GM19438 (cell line): Measurements from ENCODE around the gene CAMK2G.
"Not testable (repeated sequence)": the region's sequence is repeated elsewhere in the genome, so short reads cannot be mapped to it uniquely, and the experiment has no call there.

ENCODE experiments used
- ATAC-seq: cut with Tn5 transposase; IDR thresholded peaks from one replicate; pipeline ENCODE4 v1.9.1; 2021; ENCODE audit warnings: low read depth; ENCODE audit not compliant: unreplicated experiment

CAMK2G gene

DNA sequence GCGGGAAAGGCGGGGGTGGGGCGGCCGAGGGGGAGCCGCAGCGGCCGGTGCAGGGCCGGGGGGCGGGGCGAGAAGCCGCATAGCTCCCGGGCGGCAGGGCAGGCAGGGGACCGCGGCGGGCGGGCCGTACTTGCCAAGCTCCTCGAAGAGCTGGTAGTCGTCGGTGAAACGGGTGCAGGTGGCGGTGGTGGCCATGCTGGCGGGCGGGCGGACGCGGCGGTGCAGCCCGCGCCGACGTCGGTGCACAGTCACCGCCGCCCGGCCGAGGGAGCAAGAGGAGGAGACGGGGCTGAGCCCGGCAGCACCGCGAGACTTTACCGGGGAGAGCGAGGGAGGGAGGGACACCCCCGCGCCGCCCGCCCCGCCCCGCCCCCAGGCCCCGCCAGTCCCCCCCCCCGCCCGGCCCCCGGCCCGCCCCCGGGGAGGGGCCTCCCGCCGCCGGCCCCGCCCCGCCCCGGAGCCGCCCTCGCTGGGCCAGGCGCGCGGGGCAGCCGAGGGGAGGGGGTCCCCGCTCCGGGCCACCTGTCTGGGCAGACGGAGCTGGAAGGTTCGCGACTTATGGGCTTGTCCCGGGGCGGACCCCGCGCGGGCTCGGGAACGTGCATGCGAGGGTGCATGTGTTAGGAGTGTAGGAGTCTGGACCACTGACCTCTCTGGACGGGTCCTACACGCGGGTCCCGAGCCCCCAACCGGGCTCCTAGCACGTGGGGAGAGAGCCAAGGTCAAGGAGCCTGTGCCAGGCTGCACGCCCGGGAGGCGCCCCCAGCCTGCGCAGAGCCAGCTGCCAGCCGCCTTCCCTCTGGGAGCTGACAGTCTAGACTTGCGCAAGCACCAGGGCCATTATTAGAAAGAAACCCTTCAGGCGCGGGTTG lies at the start of gene CAMK2G:
Gene CAMK2G (minus strand): TSS at position 289 of the 872 bp plus-strand sequence. CDS start 94 bp downstream, at position 195.
- peak; percentile 78 for ATAC-seq

DNA sequence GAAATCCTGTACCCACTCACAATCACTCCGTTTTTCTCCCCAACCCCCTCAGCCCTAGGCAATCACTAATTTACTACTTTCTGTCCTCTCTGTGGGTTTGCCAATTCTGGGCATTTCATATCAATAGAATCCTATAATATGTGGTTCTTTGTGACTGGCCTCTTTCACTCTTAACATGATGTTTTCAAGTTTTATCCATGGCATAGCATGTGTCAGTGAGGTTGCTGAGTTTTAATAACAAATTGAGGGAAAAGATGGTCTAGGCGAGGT lies 48.4 kb upstream of the CAMK2G start:
- no peak for ATAC-seq

DNA sequence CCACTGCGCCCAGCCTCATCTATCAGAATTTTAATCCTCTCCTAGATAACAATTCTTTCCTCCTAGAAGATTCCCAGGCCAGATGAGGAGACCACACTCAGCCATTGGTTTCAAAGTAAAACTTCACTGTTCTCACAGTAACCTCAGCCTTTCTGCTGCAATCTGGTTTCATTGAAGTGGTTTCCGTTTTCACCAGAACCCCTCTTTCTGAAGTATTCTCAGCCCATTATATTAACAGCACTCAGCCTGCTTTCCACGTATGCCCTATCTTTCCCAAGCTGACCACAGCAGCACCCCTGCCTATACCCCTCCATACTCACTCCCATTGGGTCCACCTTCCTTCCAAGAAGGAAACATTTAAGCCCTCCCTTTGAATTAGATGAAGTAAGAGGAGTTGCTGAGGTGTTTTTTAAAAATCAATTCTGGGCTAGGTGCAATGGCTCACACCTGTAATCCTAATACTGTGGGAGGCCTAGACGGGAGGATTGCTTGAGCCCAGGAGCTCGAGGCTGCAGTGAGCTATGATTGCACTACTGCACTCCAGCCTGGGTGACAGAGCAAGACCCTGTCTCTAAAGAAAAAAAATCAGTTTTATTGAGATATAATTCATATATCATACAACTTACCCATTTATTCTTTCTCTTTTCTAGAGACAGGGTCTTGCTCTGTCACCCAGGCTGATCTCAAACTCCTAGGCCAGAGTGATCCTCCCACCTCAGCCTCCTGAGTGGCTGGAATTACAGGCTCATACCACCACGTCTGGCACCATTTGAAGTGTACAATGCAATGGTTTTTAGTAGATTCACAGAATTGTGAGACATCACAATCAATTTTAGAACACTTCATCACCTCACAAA lies 47.9 kb upstream of the CAMK2G start:
- ATAC-seq, result no peak

- ATAC-seq, result peak; percentile 60
These were observed 45.7 kb upstream of the CAMK2G start for GRCh38 chr10:73920089-73920488.

DNA sequence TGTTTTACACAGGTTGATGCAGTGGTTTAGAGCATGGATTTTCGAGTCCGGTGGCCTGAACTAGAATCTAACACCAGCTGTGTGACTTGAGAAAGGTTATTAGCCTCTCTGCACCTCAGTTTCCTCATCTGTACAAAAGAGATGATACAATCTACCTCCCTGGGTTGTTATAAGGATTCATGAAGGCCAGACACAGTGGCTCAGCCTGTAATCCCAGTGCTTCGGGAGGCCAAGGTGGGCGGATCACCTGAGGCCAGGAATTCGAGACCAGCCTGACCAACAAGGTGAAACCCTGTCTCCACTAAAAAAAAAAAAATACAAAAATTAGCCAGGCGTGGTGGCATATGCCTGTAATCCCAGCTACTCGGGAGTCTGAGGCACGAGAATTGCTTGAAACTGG lies 45.1 kb upstream of the CAMK2G start:
- ATAC-seq, result not testable (repeated sequence)

DNA sequence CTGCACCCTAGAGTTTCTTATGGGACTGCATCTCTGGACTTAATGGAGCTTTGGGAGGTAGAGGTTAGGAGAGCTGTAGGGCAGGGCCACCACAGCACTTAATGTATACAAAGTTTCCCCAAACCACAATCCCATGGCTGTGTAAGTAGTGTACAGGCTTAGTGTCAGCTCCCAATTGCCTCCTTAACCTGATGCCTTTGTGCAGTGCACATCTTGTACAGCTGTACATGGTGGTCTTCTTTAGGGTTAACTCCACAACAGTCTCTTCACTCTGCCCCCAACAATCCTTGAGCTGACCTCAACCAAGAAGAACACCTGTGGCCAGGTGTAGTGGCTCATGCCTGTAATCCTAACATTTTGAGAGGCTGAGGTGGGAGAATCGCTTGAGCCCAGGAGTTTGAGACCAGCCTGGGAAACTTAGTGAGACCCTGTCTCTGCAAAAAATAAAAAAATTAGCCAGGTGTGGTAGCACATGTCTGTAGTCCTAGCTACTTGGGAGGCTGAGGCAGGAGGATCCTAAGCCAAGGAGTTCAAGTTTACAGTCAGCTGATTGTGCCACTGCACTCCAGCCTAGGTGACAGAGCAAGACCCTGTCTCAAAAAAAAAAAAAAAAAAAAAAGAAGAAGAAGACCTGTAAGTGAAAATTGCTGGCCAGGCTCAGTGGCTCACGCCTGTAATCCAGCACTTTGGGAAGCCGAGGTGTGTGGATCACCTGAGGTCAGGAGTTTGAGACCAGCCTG lies 43.4 kb upstream of the CAMK2G start:
- no peak for ATAC-seq

DNA sequence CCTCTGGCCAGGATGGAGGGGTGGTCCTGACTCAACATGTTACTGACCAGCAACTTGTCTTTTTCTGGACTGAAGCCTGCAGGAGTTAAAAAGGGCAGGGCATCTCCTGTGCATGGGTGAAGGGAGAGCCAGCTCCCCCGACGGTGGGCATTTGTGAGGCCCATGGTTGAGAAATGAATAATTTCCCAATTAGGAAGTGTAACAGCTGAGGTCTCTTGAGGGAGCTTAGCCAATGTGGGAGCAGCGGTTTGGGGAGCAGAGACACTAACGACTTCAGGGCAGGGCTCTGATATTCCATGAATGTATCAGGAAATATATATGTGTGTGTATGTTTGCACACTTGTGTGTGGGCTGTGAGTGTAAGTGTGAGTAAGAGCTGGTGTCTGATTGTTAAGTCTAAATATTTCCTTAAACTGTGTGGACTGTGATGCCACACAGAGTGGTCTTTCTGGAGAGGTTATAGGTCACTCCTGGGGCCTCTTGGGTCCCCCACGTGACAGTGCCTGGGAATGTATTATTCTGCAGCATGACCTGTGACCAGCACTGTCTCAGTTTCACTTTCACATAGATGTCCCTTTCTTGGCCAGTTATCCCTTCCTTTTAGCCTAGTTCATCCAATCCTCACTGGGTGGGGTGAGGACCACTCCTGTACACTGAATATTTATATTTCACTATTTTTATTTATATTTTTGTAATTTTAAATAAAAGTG lies 42.6 kb upstream of the CAMK2G start:
- ATAC-seq, result no peak

DNA sequence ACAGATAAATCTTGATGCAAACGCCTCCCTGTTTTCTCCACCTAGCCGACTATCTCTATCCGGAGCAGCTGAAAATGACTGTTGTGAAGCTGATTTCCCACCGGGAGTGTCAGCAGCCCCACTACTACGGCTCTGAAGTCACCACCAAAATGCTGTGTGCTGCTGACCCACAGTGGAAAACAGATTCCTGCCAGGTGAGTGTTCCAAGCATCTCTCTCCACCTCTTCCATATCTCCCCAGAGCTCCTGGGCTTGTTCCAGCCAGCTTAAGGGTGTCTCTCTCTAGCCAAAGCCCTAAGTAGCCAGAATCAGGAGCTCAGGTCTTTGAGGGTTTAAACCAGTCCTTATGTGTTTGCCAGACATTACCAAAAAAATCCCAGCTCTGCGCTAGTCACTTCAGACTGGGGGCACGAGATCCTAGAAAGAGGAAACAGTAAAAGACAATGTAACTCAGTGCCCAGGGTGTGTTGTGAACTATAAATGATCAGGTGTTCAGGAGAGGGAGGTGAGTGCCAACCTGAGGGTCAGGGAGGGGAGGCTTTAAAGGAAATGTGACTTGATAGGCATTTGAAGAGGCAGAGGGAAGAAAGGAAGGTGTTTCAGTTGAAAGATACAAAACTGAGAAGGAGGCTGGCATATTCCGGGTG lies 41.0 kb upstream of the CAMK2G start:
- ATAC-seq, result no peak

DNA sequence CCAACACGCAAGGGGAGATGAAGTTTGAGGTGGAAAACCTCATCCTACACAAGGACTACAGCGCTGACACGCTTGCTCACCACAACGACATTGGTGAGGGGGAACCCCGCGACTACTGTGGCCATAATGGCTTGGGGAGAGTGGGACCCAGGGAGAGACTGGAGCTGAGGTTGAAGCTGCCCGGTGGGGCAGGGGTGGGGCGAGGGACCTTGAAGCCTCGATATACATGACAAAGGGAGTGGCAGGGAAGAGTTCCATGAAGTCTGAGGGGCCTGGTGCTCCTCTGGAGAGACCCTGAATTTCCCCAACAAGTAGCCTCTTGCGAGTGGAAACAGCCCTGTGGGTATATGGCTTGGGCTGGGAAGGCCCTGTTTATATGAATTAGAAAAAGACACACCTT lies 39.7 kb upstream of the CAMK2G start:
- ATAC-seq, result no peak

GRCh38 chr10:73911553-73912004 lies 37.2 kb upstream of the CAMK2G start:
- ATAC-seq, result no peak

GRCh38 chr10:73910764-73911552 lies 36.6 kb upstream of the CAMK2G start, which contains the start of gene PLAU:
Gene PLAU, plus strand, starts transcription at chr10:73911132. Its CDS starts 424 bp downstream, at chr10:73911556.
- ATAC-seq, result no peak

DNA sequence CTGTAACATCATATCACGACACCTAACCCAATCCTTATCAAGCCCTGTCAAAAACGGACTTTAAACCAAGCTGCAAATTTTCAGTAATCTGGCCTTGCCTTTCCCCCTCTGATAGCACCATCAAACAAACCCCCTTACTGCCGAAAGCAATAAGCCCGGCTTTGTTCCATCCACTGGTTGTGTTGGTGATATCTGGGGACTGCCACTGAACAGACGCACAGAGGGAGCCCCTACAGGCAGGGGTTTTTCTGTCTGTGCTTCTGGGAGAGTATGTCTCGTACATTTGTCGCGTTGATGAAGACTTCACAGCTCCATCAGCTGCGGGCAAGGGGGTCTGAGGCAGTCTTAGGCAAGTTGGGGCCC lies 36.0 kb upstream of the CAMK2G start:
- ATAC-seq, result no peak

DNA sequence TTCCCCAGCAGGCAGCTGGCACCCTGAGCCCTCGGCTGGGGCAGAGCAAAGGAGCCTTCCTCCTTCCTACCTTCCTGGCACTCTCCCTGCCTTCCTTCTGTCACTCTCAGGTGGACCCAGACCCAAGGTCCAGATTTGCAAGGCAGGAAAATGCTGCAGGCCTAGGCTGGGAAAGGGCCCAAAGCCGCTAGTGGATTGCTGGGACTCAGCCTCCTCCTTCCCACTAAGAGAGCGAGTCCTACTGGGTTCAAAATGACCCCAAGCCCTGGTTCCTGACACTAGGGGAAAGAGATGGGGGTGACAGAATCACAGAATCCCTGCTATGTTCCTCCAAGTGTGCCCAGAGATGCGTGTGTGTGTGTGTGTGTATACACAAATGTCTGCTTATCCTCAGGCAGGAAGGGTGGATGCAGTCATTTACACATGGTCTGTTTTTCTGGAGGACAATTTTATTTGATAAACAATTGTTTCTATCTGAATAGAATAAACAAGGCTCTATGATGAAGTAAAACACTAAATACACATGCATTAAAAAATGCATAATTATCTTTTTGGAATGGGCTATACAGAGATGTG lies 35.3 kb upstream of the CAMK2G start:
- no peak for ATAC-seq

DNA sequence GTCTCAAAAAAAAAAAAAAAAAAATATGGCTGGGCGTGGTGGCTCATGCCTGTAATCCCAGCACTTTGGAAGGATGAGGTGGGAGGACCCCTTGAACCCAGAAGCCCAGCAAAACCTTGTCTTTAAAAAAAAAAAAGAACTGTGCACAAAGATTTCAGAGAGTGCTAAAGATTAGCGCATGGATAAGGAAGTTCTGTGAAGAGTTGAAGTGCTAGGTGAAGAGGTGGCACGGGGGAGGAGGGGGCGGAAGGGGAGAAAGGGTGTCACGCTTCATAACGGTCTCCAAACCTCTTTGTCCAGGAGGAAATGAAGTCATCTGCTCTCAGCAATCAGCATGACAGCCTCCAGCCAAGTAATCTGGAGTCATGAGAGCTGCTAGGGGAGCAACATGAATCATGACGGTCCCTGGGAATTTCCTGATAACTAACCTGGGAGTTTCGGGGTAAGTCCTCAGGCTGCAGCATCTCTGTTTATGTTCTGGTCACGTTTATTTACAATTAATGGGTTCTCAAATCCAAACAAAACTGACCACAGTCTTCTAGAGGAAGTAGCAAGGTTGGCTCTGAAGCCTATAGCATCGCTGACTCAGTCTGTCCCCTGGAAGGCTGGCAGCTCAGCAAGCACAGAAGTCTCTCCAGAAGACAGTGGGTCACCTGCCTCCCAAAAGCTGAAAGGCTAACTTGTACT lies 34.6 kb upstream of the CAMK2G start:
- no peak for ATAC-seq

GRCh38 chr10:73907841-73908517 lies 33.6 kb upstream of the CAMK2G start:
- no peak for ATAC-seq

- no peak for ATAC-seq
These were observed 32.4 kb upstream of the CAMK2G start for GRCh38 chr10:73906524-73907447.
